Measurements from ENCODE around the gene TULP3.

Gene TULP3

GRCh38 chr12:2876431-2877046 lies 14.2 kb upstream of the TULP3 start:
- Histone ChIP-seq H3K4me3 (replicated peaks; ENCODE audit: insufficient read depth, low read length) (peak overlapping the region; percentile 80), H3K27me3 (ENCODE audit: insufficient read depth, poor library complexity, severe bottlenecking) (no peaks in the 10 kb centered on the region), H3K27ac (replicated peaks) (peak overlapping the region; percentile 95)
- DNase-seq (ENCODE audit: low read depth in 1 of 2, low spot score in 1 of 2), result peak in 1 of 2 experiments; percentile 34
- TF ChIP-seq SPI1 (IDR thresholded peaks at IDR 0.05; ENCODE audit: borderline replicate concordance, low read depth) (no peak), GABPA (IDR thresholded peaks at IDR 0.05; ENCODE audit: low read depth) (no peak), POLR2AphosphoS5 (IDR thresholded peaks at IDR 0.05; ENCODE audit: low read depth) (no peak; the same call in 1 of the 2 replicates), REST (IDR thresholded peaks at IDR 0.05; ENCODE audit: insufficient replicate concordance, low read depth) (no peak), CTCF (IDR thresholded peaks at IDR 0.05; ENCODE audit: insufficient read depth, low read length) (no peak)

- peak within 1 kb of the TSS; percentile 95 for H3K27ac ChIP-seq (replicated peaks)
- TF ChIP-seq SPI1 (IDR thresholded peaks at IDR 0.05; ENCODE audit: borderline replicate concordance, low read depth), result no peak
- TF ChIP-seq CTCF (IDR thresholded peaks at IDR 0.05; ENCODE audit: insufficient read depth, low read length), result no peak
- TF ChIP-seq POLR2AphosphoS5 (IDR thresholded peaks at IDR 0.05; ENCODE audit: low read depth), result peak; percentile 41; the same call in 1 of the 2 replicates
- peak; percentile 16 for TF ChIP-seq REST (IDR thresholded peaks at IDR 0.05; ENCODE audit: insufficient replicate concordance, low read depth)
- peak within 1 kb of the TSS; percentile 80 for H3K4me3 ChIP-seq (replicated peaks; ENCODE audit: insufficient read depth, low read length)
- DNase-seq (ENCODE audit: low read depth in 1 of 2, low spot score in 1 of 2), result peak; percentile 73 to 89
- no peaks in the 10 kb centered on the region for H3K27me3 ChIP-seq (ENCODE audit: insufficient read depth, poor library complexity, severe bottlenecking)
Observed at GRCh38 chr12:2877047-2877952, 13.4 kb upstream of the TULP3 start, which contains the start of the genes FOXM1 and RHNO1. TSS of gene FOXM1 (minus strand) at chr12:2877174. CDS start at chr12:2874478, 2,696 bp downstream. TSS of gene RHNO1 (plus strand) at chr12:2877223. CDS start at chr12:2885367, 8,144 bp downstream.

GRCh38 chr12:2877953-2878732 lies 12.5 kb upstream of the TULP3 start:
- DNase-seq (ENCODE audit: low read depth in 1 of 2, low spot score in 1 of 2), result peak in 1 of 2 experiments; percentile 68
- Histone ChIP-seq H3K4me3 (replicated peaks; ENCODE audit: insufficient read depth, low read length) (peak overlapping the region; percentile 80), H3K27ac (replicated peaks) (peak overlapping the region; percentile 95), H3K27me3 (ENCODE audit: insufficient read depth, poor library complexity, severe bottlenecking) (no peaks in the 10 kb centered on the region)
- TF ChIP-seq SPI1 (IDR thresholded peaks at IDR 0.05; ENCODE audit: borderline replicate concordance, low read depth), result peak; percentile 40; the same call in 1 of the 2 replicates
- TF ChIP-seq CTCF (IDR thresholded peaks at IDR 0.05; ENCODE audit: insufficient read depth, low read length), result no peak
